ENCODE measurements around the gene STAT5A. TPM values are rescaled to one million over a fixed set of nuclear protein-coding genes. Genes with fewer than 3 reads are reported as not detected.

Gene STAT5A
- total RNA-seq, 1 experiment from 2014 or later = 3.1 TPM

GRCh38 chr17:42340691-42341127, 52.4 kb downstream of the STAT5A start:
- TF ChIP-seq, protein P1, sequence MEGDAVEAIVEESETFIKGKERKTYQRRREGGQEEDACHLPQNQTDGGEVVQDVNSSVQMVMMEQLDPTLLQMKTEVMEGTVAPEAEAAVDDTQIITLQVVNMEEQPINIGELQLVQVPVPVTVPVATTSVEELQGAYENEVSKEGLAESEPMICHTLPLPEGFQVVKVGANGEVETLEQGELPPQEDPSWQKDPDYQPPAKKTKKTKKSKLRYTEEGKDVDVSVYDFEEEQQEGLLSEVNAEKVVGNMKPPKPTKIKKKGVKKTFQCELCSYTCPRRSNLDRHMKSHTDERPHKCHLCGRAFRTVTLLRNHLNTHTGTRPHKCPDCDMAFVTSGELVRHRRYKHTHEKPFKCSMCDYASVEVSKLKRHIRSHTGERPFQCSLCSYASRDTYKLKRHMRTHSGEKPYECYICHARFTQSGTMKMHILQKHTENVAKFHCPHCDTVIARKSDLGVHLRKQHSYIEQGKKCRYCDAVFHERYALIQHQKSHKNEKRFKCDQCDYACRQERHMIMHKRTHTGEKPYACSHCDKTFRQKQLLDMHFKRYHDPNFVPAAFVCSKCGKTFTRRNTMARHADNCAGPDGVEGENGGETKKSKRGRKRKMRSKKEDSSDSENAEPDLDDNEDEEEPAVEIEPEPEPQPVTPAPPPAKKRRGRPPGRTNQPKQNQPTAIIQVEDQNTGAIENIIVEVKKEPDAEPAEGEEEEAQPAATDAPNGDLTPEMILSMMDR (IDR thresholded peaks at IDR 0.05; ENCODE audit: unreplicated experiment) = no peak
- intact Hi-C loops (cut with micrococcal nuclease; ENCODE audit: unreplicated experiment) = no loop called here
- CTCF ChIA-PET = interaction anchor here (0.7 kb wide), 1 partner anchor 42 kb away, joined by 4 read pairs; no protein-coding TSS in a partner anchor
- Mint-ChIP-seq H3K4me1 (ENCODE audit: low read depth, unreplicated experiment) (no peaks in the 10 kb centered on the region), H3K9me3 (ENCODE audit: low read depth, unreplicated experiment) (no peaks in the 10 kb centered on the region), H3K4me3 (ENCODE audit: low read depth, unreplicated experiment) (no peak overlapping the region), H3K27ac (ENCODE audit: unreplicated experiment) (no peak overlapping the region), H3K36me3 (ENCODE audit: insufficient read depth, unreplicated experiment) (peaks cover 82% of the 10 kb centered on the region), H3K27me3 (ENCODE audit: unreplicated experiment) (no peaks in the 10 kb centered on the region)
- DNase-seq = no peak
- no TSS peak for BruUV-seq (replicated peaks)

GRCh38 chr17:42341568-42341967, 53.3 kb downstream of the STAT5A start:
- no peaks in the 10 kb centered on the region for H3K27me3 Mint-ChIP-seq (ENCODE audit: unreplicated experiment)
- no peak overlapping the region for H3K27ac Mint-ChIP-seq (ENCODE audit: unreplicated experiment)
- H3K4me3 Mint-ChIP-seq (ENCODE audit: low read depth, unreplicated experiment) = no peak overlapping the region
- CTCF ChIA-PET = interaction anchor here (1.0 kb wide), 1 partner anchor 17 kb away, joined by 4 read pairs; no protein-coding TSS in a partner anchor
- TF ChIP-seq, protein P1 (IDR thresholded peaks at IDR 0.05; ENCODE audit: unreplicated experiment) = no peak
- H3K4me1 Mint-ChIP-seq (ENCODE audit: low read depth, unreplicated experiment) = peaks cover 5% of the 10 kb centered on the region
- no peaks in the 10 kb centered on the region for H3K9me3 Mint-ChIP-seq (ENCODE audit: low read depth, unreplicated experiment)
- no peak for DNase-seq
- BruUV-seq (replicated peaks) = no TSS peak
- intact Hi-C loops (cut with micrococcal nuclease; ENCODE audit: unreplicated experiment) = no loop called here
- H3K36me3 Mint-ChIP-seq (ENCODE audit: insufficient read depth, unreplicated experiment) = peaks cover 83% of the 10 kb centered on the region

DNA sequence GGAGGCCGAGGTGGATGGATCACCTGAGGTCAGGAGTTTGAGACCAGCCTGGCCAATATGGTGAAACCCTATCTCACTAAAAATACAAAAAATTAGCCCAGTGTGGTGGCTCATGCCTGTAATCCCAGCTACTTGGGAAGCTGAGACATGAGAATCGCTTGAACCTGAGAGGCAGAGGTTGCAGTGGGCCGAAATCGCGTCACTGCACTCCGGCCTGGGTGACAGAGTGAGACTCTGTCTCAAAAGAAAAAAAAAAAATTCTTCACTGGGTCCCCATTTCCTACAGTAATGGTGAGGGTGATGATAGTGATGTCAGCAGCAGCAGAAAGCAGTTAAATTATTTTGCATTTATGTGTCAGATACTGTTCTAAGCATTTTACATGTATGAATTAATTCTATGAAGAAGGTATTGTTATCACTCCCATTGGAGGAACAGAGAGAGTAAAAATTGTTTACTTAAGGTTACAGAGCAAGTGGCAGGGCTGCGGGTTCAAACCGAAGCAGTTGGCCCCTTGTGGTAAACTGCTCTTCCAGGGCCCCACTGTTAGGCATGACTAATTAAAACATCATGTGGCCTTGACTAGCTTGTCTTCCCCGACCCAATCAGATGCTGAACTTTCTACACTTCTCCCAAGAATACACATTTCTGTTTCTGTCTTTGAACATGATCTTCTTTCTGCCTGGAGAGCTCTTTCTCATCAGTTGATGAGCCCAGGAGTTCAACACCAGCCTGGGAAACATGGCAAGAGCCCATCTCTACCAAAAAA, 54.1 kb downstream of the STAT5A start:
- TF ChIP-seq, protein P1 (IDR thresholded peaks at IDR 0.05; ENCODE audit: unreplicated experiment) = no peak
- intact Hi-C loops (cut with micrococcal nuclease; ENCODE audit: unreplicated experiment) = no loop called here
- Mint-ChIP-seq H3K27ac (ENCODE audit: unreplicated experiment) (no peak overlapping the region), H3K27me3 (ENCODE audit: unreplicated experiment) (no peaks in the 10 kb centered on the region), H3K4me3 (ENCODE audit: low read depth, unreplicated experiment) (no peak overlapping the region), H3K4me1 (ENCODE audit: low read depth, unreplicated experiment) (peaks cover 13% of the 10 kb centered on the region), H3K9me3 (ENCODE audit: low read depth, unreplicated experiment) (no peaks in the 10 kb centered on the region), H3K36me3 (ENCODE audit: insufficient read depth, unreplicated experiment) (peaks cover 83% of the 10 kb centered on the region)
- no peak for DNase-seq
- BruUV-seq (replicated peaks) = no TSS peak
- CTCF ChIA-PET = interaction anchor here (0.6 to 0.7 kb wide), 2 partner anchors 141 to 175 kb away, joined by 3 to 6 read pairs; no protein-coding TSS in a partner anchor

DNA sequence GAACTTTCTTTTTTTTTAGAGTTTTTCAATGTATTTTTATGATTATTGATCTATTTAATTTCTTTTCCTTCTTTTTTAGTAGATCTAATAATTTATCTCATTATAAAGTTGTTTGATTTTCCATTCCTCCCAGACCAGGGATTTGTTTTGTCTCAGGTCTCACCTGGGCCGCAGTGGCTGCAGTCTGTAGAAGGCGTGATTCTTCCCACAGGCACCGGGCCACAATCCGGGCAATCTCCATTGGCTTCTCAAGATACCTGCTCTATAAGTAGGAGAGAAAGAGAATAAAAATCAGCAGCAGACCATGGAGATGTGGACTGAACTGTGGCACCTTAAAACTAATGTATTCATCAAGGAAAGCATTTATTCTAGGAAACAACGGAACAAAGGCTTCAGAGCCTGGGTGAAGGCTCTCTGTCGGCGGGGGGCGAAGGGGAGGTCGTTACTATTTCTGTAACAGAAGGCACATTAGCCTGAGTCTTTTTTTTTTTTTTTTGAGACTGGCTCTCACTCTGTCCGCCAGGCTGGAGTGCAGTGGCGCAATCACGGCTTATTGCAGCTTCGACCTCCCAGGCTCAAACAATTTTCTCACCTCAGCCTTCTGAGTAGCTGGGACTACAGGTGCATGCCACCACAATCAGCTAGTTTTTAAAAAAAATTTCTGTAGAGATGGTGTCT, 57.2 kb downstream of the STAT5A start:
- Mint-ChIP-seq H3K27me3 (ENCODE audit: unreplicated experiment) (no peaks in the 10 kb centered on the region), H3K36me3 (ENCODE audit: insufficient read depth, unreplicated experiment) (peaks cover 66% of the 10 kb centered on the region), H3K9me3 (ENCODE audit: low read depth, unreplicated experiment) (no peaks in the 10 kb centered on the region), H3K4me1 (ENCODE audit: low read depth, unreplicated experiment) (peaks cover 24% of the 10 kb centered on the region), H3K4me3 (ENCODE audit: low read depth, unreplicated experiment) (no peak overlapping the region), H3K27ac (ENCODE audit: unreplicated experiment) (no peak overlapping the region)
- TF ChIP-seq, protein P1 (IDR thresholded peaks at IDR 0.05; ENCODE audit: unreplicated experiment) = no peak
- no TSS peak for BruUV-seq (replicated peaks)
- intact Hi-C loops (cut with micrococcal nuclease; ENCODE audit: unreplicated experiment) = no loop called here
- CTCF ChIA-PET = interaction anchor here (0.8 kb wide), 1 partner anchor 23 kb away, joined by 3 read pairs; no protein-coding TSS in a partner anchor
- DNase-seq = no peak
